Panc1 (cell line): ENCODE measurements around the gene CDKN1C. TPM values are rescaled to one million over a fixed set of nuclear protein-coding genes. Genes with fewer than 3 reads are reported as not detected.

Experiments
- ATAC-seq: fragments of 200-7000 bp; cut with Tn5 transposase; 2 replicates; pipeline ENCODE4 v1.9.1; 2020; ENCODE audit warnings: mild to moderate bottlenecking, moderate library complexity
- BruUV-seq: library from RNA; stranded (reverse); fragments of 400-500 nt; replicated peaks from 2 replicates; lab custom pipeline; 2021; lab: Mats Ljungman, UMichigan
- CTCF ChIA-PET: fragments of 300-600 bp; sonication (Branson Sonifier 250); formaldehyde crosslinking; loops from one replicate; lab custom pipeline; 2022; ENCODE audit warnings: antibody characterized with exemption; lab: Charles Lee
- POLR2A ChIA-PET: fragments of 300-600 bp; sonication (Branson Sonifier 250); formaldehyde crosslinking; loops from one replicate; lab custom pipeline; 2022; ENCODE audit warnings: antibody characterized with exemption; lab: Charles Lee
- DNase-seq: peaks from one replicate; pipeline ENCODE4 v3.0.0-alpha.2; 2010; ENCODE audit warnings: low read depth, low spot score
- H3K27ac ChIP-seq: 2 replicates; pipeline ENCODE4 v1.5.1; 2011; ENCODE audit warnings: mild to moderate bottlenecking, low read length, inconsistent platforms
- H3K27me3 ChIP-seq: fragments of 200-500 bp; sonication (Bioruptor generic); 2 replicates; pipeline ENCODE4 v1.6.0; 2014; ENCODE audit warnings: low read length, inconsistent platforms; ENCODE audit not compliant: control insufficient read depth, insufficient read depth
- H3K36me3 ChIP-seq: fragments of 200-500 bp; sonication (Bioruptor generic); 2 replicates; pipeline ENCODE4 v1.5.1; 2014; ENCODE audit warnings: inconsistent platforms, mild to moderate bottlenecking, low read length, moderate library complexity; ENCODE audit not compliant: control insufficient read depth, insufficient read depth
- H3K4me1 ChIP-seq: 2 replicates; pipeline ENCODE4 v1.5.1; 2011; ENCODE audit warnings: inconsistent platforms, mild to moderate bottlenecking, low read length, moderate library complexity; ENCODE audit not compliant: control insufficient read depth, insufficient read depth
- H3K4me3 ChIP-seq, 2 experiments: 2 replicates each; pipeline ENCODE4 v1.5.1; 2011 to 2012; ENCODE audit warnings: low read depth in 2 of 2, low read length in 2 of 2, mild to moderate bottlenecking in 2 of 2, inconsistent platforms in 1 of 2, moderate library complexity in 1 of 2
- H3K9me3 ChIP-seq: fragments of 200-500 bp; sonication (Bioruptor generic); 2 replicates; pipeline ENCODE4 v1.5.1; 2014; ENCODE audit warnings: low read depth, mild to moderate bottlenecking, inconsistent platforms, low read length, moderate library complexity; ENCODE audit not compliant: control insufficient read depth, insufficient read depth
- CTCF ChIP-seq: fragments of 450-650 bp; IDR thresholded peaks from 2 replicates; pipeline ENCODE4 v1.5.1; 2017; ENCODE audit warnings: mild to moderate bottlenecking
- POLR2AphosphoS5 ChIP-seq: IDR thresholded peaks from 2 replicates; pipeline ENCODE4 v1.6.1; 2012; ENCODE audit warnings: mild to moderate bottlenecking, low read depth, low read length, moderate library complexity
- REST ChIP-seq, 2 experiments: IDR thresholded peaks; 2 replicates each; pipeline ENCODE4 v1.6.1; 2011 to 2012; ENCODE audit warnings: low read depth in 2 of 2, control low read depth in 1 of 2, low read length in 1 of 2, mild to moderate bottlenecking in 1 of 2, moderate library complexity in 1 of 2; ENCODE audit not compliant: insufficient read depth in 1 of 2
- SIN3A ChIP-seq: IDR thresholded peaks from 2 replicates; pipeline ENCODE4 v1.6.1; 2012; ENCODE audit warnings: low read depth, mild to moderate bottlenecking, low read length, moderate library complexity, borderline replicate concordance; ENCODE audit not compliant: insufficient read depth
- TCF7L2 ChIP-seq: IDR thresholded peaks from 2 replicates; pipeline ENCODE4 v1.6.1; 2011; ENCODE audit warnings: mild to moderate bottlenecking, low read depth, low read length, inconsistent platforms
- in situ Hi-C: cut with HindIII; loops from 2 replicates; pipeline ENCODE4 v1.10.0; 2016; ENCODE audit warnings: low sequenced_read_pairs, low pct_unique_long_range_greater_than_20kb
- intact Hi-C: fragments of 100-400 bp; cut with micrococcal nuclease; formaldehyde crosslinking; loops from one replicate; pipeline ENCODE4 v1.10.0; 2022; ENCODE audit not compliant: unreplicated experiment
- total RNA-seq: library from RNA; stranded (reverse); gene quantifications from one replicate; pipeline ENCODE4 v1.2.1, GENCODE V29; 2021; ENCODE audit not compliant: unreplicated experiment

The CDKN1C gene
- total RNA-seq, 1 experiment from 2014 or later: 4.6 TPM

- Histone ChIP-seq H3K9me3 (no peaks in the 10 kb centered on the region), H3K4me3 (no peak overlapping the region), H3K27me3 (no peaks in the 10 kb centered on the region), H3K27ac (no peak overlapping the region), H3K36me3 (no peaks in the 10 kb centered on the region), H3K4me1 (peaks cover 35% of the 10 kb centered on the region)
- DNase-seq (no peak), ATAC-seq (no peak)
- in situ Hi-C loops: no loop called here
- TF ChIP-seq REST (IDR thresholded peaks at IDR 0.05; ENCODE audit: insufficient read depth in 1 of 2, low read depth in 2 of 2, low read length in 1 of 2): no peak
- TF ChIP-seq TCF7L2: no peak
- TF ChIP-seq POLR2AphosphoS5: no peak
- no peak for TF ChIP-seq SIN3A
- no peak for TF ChIP-seq CTCF
- intact Hi-C loops: no loop called here
- ChIA-PET POLR2A (interaction anchor here (0.6 kb wide), 1 partner anchor 20 kb away, joined by 3 read pairs; a partner anchor contains a TSS), CTCF (interaction anchor here (0.7 kb wide), 1 partner anchor 29 kb away, joined by 5 read pairs; no protein-coding TSS in a partner anchor)
- BruUV-seq: no TSS peak
Observed at GRCh38 chr11:2922655-2923054, 37.1 kb upstream of the CDKN1C start.

GRCh38 chr11:2921742-2922493, 36.3 kb upstream of the CDKN1C start:
- no TSS peak for BruUV-seq
- POLR2A ChIA-PET: interaction anchor here (0.6 kb wide), 1 partner anchor 20 kb away, joined by 3 read pairs; a partner anchor contains a TSS

More at GRCh38 chr11:2921742-2922493, 36.3 kb upstream of the CDKN1C start:
- no peak for ATAC-seq
- peaks cover 27% of the 10 kb centered on the region for H3K4me1 ChIP-seq
- no peak overlapping the region for H3K27ac ChIP-seq
- no peaks in the 10 kb centered on the region for H3K27me3 ChIP-seq
- H3K36me3 ChIP-seq: no peaks in the 10 kb centered on the region
- H3K9me3 ChIP-seq: no peaks in the 10 kb centered on the region
- no peak overlapping the region for H3K4me3 ChIP-seq
- no peak for DNase-seq
- CTCF ChIA-PET: no interaction called here
- TF ChIP-seq REST (IDR thresholded peaks at IDR 0.05; ENCODE audit: insufficient read depth in 1 of 2, low read depth in 2 of 2, low read length in 1 of 2) (no peak), TCF7L2 (no peak), SIN3A (no peak), CTCF (no peak), POLR2AphosphoS5 (no peak)
- in situ Hi-C loops (no loop called here), intact Hi-C loops (no loop called here)
